ENCODE data around the gene MYO5B.
"Not testable (repeated sequence)": the region's sequence is repeated elsewhere in the genome, so short reads cannot be mapped to it uniquely, and the experiment has no call there.

Gene MYO5B

DNA sequence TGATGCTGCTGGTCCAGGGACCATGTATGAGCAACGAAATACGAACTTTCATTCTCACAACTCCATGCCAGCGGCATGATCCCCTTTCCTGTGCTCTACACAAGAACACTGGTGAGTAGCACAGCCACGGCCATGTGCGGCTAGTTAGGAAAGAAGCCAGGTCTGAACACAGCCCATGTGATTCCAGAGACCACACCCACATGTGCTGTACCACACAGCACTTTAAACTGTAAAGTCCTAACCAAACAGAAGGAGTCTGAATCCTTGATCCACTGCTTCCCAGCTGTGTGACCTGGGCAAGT, 348.6 kb downstream of the MYO5B start:
- no peak for DNase-seq

DNA sequence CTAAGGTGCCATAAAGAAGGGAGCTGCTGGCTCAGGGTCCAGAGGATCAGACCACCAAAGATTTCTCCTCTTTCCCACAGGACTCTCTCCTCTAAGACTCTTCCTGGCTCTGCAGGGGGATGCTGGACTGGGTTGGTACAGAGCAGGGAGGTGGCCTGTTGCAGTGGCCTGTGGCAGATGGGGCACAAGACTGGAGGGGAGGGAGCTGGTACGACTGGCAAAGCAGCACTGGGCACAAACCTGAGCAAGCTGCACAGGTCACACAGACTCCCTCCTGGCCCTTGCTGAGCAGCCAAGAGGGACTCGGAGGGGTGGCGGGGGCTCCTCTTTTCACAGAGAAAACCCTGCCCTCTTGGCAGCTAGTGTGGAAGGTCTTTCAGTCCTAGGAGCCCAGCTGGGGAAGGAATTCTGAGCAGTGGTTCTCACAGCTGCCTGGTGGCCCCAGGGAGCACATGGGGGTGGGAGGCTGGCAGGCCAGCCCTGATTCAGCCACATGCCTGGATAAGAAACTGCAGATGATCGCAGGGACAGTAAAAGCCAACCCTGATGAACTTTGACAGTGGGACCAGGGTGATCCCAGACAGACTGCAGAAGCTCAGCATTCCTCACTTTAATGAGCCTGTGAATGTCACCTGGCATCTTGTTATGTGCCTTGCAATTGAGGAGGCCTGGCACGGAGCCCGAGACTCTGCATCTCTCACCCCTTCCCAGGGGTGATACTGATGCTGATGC, 349.2 kb downstream of the MYO5B start:
- no peak for DNase-seq

DNA sequence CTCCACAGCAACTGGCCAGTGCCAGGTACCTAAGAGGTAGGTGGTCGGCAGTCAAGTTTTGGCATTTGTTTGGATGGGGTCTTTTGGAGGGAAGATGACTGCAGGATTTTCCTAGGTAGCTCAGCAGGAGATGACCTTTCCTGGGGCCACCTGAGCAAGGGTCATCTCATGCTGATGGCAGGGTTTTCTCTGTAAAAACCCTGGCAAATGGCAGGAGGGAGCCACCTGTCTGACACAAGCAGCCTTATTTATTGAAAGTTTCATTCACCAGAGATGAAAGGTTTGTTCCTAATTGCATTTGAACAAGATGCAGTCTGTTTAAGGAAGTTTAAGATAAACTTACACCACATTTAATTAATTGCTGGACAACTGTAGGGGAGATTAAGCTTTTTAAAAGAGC, 350.0 kb downstream of the MYO5B start:
- no peak for DNase-seq

GRCh38 chr18:49843778-49844625, 350.9 kb downstream of the MYO5B start:
- DNase-seq: no peak

GRCh38 chr18:49843131-49843530, 351.8 kb downstream of the MYO5B start:
- no peak for DNase-seq

DNA sequence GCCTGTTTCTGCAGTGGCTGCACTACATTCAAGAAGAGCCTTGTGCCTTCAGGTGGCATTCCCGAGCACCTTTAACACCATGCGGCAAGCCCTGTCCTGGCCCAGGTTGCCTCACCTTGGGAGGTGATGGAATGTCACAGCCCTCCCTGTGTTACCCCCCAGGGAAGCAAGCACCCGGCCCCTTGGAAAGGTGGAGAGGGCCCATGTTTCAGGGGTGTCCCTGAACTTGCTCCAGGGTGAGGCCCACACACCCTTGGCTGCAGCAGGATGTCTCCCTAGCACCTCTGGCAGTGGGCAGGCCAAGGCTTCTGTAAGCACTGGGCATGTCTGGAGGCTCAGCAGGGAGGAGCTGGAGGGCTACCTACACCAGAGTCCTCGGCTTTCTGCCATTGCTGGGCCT, 352.3 kb downstream of the MYO5B start:
- DNase-seq: no peak

DNA sequence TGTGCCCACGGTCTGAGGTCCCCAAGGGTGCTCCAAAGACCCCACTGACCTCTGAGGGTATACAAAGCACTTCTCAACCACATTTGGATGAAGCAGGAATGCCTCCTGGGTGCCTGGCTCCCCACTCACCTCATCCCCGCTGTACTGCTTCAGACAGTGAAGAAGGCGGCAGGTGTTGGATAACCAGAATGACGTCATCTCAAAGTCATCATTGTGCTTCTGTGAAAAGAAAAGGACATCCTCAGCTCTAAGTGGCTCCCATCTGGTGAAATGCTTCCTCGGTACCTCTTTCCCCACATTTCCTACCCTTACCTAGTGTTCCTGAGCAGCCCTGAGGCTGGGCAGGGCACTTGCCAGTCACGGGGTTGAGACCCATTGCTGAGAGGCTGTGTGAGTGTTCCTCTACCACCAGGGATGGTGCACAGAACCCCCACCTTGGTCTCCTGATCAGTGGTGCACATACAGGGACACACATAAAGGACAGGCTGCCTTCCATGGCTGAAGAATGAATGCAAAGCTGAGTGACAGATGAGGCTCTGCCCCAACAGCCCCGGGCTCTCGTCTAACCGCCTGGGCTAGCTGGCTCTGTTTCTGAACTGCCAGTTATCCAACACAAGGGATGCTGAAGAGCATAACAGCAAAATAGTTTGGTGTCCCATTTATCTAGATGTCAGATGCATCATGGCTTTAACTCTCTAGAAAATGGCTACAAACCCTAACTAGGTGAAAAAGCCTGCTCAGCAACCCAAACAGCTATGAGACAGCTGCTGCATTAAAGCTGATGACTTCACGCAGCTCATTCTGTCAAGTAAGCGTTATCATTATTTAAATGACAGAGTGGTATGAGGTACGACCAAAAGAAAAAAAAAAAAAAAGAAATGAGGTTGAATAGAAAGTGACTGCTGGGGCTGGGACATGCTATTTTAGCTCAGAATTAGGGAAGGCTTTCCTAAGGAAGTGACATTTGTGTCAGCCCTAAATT, 353.4 kb downstream of the MYO5B start:
- no peak for DNase-seq

GRCh38 chr18:49839012-49839411, 355.9 kb downstream of the MYO5B start:
- no peak for DNase-seq

GRCh38 chr18:49838381-49838780, 356.6 kb downstream of the MYO5B start:
- DNase-seq: no peak

GRCh38 chr18:49837889-49838288, 357.1 kb downstream of the MYO5B start:
- DNase-seq: no peak

- DNase-seq: not testable (repeated sequence)
Observed at GRCh38 chr18:49837316-49837835, 357.6 kb downstream of the MYO5B start.

DNA sequence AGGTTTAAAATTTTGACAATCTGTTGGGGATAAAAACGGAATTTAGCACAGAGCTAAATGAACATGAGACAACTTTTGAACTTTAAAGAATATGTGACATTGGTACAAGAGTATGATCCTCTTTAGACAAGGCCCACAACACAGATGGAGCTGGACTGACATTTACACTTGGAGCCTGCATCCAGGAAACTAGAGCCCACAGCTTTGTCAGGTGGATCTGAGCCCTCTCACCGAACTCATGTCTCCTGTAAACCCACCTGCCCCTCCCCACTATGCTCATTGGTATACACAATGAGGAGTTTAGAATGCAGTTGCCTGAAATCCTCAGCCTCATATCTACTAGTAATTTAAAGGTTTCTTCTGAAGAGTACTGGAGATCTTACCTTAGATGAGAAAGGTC, 359.5 kb downstream of the MYO5B start:
- DNase-seq: no peak

- no peak for DNase-seq
Observed at GRCh38 chr18:49834258-49834657, 360.7 kb downstream of the MYO5B start.

DNA sequence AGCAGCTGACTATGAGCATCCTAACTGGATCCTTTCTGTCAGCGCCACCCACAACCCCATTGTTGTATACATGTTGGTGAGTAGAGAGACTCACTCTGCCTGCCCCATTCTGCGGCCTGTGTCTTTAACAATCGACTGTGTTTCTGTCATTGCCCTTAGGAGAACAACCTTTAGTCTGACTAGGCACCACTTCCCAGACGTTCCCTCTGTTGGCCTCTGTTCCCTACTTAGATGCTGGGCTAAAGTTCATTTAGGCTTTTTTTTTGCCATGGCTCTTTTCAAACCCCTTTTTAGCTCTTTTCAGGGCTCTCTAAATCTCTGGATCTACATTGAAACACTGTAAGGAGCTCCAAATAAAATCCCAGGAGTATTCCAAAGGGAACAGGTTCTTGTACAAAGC, 361.1 kb downstream of the MYO5B start:
- DNase-seq: no peak

DNA sequence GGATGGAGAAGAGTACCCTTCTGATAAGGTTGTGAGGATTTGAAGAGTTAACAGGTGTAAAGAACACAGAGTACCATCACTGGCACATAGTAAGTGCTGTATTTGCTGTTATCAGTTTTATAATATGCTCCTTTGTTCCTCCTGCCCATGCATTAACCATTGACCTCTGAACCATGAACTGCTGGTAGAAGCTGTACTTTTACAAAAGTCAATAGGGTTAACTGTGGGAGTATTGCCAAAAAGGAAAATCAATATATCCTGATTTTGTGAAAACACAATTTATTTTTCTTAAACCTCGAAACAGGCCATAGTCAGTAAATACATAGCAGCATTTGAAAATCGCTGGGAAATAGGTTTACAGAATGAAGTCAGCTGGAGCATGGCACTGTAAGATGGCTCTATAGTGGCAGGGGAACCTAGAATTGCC, 362.7 kb downstream of the MYO5B start:
- DNase-seq: no peak

GRCh38 chr18:49827996-49828395, 367.0 kb downstream of the MYO5B start:
- no peak for DNase-seq

DNA sequence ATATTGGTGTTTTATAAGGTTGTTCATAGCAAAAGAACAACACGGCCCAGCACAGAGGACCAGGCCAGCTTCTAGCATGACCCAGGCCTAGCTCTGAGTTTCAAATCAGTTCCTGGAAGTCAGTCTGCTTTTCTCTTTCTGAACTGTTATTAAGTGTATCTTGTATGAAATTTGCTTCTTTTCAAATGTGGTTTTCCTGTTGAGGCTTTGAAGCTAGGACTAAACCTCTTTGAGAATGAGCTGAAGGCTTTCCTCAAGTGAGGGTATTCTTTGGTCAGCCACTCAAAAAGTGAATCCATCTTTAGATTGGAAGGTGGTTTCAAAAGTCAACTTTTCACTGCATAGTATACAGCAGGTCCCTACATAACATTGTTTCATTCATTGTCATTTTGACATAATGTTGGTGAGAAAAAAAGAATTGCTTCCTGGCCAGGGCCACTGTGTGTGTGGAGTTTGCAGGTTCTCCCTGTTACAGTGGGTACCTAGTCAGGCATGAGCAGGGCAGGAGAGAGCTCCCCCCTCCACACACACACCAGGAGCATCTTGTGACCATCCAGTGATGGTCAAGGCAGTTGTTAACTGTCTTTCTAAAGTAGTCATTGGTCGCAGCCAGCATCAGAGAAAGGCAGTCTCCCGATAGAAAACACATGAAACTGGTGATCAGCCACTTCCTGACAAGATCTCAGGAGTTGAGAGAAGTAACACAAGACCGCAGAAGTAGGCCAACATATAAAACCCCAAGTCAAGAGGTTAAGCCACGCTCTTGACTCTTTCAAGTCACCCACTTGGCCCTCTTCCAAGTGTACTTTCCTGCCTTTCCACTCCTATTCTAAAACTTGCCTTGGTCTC, 374.9 kb downstream of the MYO5B start:
- DNase-seq: no peak

DNA sequence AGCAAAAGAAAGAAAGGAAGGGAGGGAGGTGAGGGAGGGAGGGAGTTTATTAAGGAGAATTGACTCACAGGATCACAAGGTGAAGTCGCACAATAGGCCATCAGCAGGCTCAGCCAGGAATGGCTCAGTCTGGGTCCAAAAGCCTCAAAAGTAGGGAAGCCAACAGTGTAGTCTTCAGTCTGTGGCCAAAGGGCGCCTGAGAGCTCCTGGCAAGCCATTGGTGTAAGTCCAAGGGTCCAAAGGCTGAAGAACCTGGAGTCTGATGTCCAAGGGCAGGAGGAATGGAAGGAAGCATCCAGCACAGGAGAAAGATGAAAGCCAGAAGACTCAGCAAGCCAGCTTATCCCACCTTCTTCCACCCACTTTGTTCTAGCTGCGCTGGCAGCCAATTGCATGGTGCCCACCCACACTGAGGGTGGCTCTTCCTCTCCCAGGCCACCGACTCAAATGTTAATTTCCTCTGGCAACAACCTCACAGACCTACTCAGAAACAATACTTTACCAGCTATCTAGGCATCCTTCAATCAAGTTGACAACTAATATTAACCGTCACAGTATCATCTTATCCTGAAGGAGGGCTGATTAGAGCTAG, 375.8 kb downstream of the MYO5B start:
- DNase-seq: no peak

DNA sequence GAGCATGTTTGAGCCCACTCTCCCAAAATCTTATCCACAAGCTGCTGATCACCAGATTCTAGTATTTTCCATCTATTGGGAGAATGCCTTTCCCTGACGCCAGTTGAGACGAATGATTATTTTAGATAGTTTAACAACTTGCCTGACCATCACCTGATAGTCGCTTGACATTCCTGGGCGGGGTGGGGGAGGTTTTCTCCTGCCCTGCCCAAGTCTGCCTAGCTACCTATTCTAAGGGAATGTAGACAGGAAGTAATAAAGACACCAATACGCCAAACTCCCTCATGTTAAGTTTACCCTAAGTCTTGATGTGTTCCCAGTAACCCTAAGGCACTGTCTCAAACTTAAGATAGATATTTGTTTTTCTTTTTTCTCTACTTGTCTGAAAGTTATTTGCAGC, 377.0 kb downstream of the MYO5B start:
- no peak for DNase-seq

DNA sequence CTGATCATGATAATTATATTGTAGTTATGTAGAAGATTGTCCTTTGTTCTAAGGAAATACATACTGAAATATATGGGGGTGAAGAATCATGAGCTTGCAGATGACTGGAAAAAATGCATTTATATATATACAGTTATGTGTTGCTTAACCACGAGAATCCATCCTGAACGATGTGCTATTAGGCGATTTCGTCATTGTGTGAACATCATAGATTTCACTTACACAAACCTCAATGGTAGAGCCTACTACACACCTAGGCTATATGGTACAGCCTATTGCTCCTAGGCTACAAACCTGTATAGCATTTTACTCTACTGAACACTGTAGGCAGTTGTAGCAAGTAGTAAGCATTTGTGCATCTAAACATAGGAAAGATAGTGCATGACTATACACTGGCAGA, 379.0 kb downstream of the MYO5B start:
- DNase-seq: no peak

GRCh38 chr18:49814147-49814499, 380.8 kb downstream of the MYO5B start:
- DNase-seq: no peak

Data from 8988T (cell line).